Panc1 (cell line): ENCODE measurements around the gene ERBB2. TPM values are rescaled to one million over a fixed set of nuclear protein-coding genes. Genes with fewer than 3 reads are reported as not detected.

Experiments used
- ATAC-seq: fragments of 200-7000 bp; cut with Tn5 transposase; 2 replicates; pipeline ENCODE4 v1.9.1; 2020; ENCODE audit warnings: mild to moderate bottlenecking, moderate library complexity
- BruUV-seq: library from RNA; stranded (reverse); fragments of 400-500 nt; replicated peaks from 2 replicates; lab custom pipeline; 2021; lab: Mats Ljungman, UMichigan
- CTCF ChIA-PET: fragments of 300-600 bp; sonication (Branson Sonifier 250); formaldehyde crosslinking; loops from one replicate; lab custom pipeline; 2022; ENCODE audit warnings: antibody characterized with exemption; lab: Charles Lee
- POLR2A ChIA-PET: fragments of 300-600 bp; sonication (Branson Sonifier 250); formaldehyde crosslinking; loops from one replicate; lab custom pipeline; 2022; ENCODE audit warnings: antibody characterized with exemption; lab: Charles Lee
- DNase-seq: peaks from one replicate; pipeline ENCODE4 v3.0.0-alpha.2; 2010; ENCODE audit warnings: low read depth, low spot score
- H3K27ac ChIP-seq: 2 replicates; pipeline ENCODE4 v1.5.1; 2011; ENCODE audit warnings: mild to moderate bottlenecking, low read length, inconsistent platforms
- H3K27me3 ChIP-seq: fragments of 200-500 bp; sonication (Bioruptor generic); 2 replicates; pipeline ENCODE4 v1.6.0; 2014; ENCODE audit warnings: low read length, inconsistent platforms; ENCODE audit not compliant: control insufficient read depth, insufficient read depth
- H3K36me3 ChIP-seq: fragments of 200-500 bp; sonication (Bioruptor generic); 2 replicates; pipeline ENCODE4 v1.5.1; 2014; ENCODE audit warnings: inconsistent platforms, mild to moderate bottlenecking, low read length, moderate library complexity; ENCODE audit not compliant: control insufficient read depth, insufficient read depth
- H3K4me1 ChIP-seq: 2 replicates; pipeline ENCODE4 v1.5.1; 2011; ENCODE audit warnings: inconsistent platforms, mild to moderate bottlenecking, low read length, moderate library complexity; ENCODE audit not compliant: control insufficient read depth, insufficient read depth
- H3K4me3 ChIP-seq, 2 experiments: 2 replicates each; pipeline ENCODE4 v1.5.1; 2011 to 2012; ENCODE audit warnings: low read depth in 2 of 2, low read length in 2 of 2, mild to moderate bottlenecking in 2 of 2, inconsistent platforms in 1 of 2, moderate library complexity in 1 of 2
- H3K9me3 ChIP-seq: fragments of 200-500 bp; sonication (Bioruptor generic); 2 replicates; pipeline ENCODE4 v1.5.1; 2014; ENCODE audit warnings: low read depth, mild to moderate bottlenecking, inconsistent platforms, low read length, moderate library complexity; ENCODE audit not compliant: control insufficient read depth, insufficient read depth
- CTCF ChIP-seq: fragments of 450-650 bp; IDR thresholded peaks from 2 replicates; pipeline ENCODE4 v1.5.1; 2017; ENCODE audit warnings: mild to moderate bottlenecking
- POLR2AphosphoS5 ChIP-seq: IDR thresholded peaks from 2 replicates; pipeline ENCODE4 v1.6.1; 2012; ENCODE audit warnings: mild to moderate bottlenecking, low read depth, low read length, moderate library complexity
- REST ChIP-seq, 2 experiments: IDR thresholded peaks; 2 replicates each; pipeline ENCODE4 v1.6.1; 2011 to 2012; ENCODE audit warnings: low read depth in 2 of 2, control low read depth in 1 of 2, low read length in 1 of 2, mild to moderate bottlenecking in 1 of 2, moderate library complexity in 1 of 2; ENCODE audit not compliant: insufficient read depth in 1 of 2
- SIN3A ChIP-seq: IDR thresholded peaks from 2 replicates; pipeline ENCODE4 v1.6.1; 2012; ENCODE audit warnings: low read depth, mild to moderate bottlenecking, low read length, moderate library complexity, borderline replicate concordance; ENCODE audit not compliant: insufficient read depth
- TCF7L2 ChIP-seq: IDR thresholded peaks from 2 replicates; pipeline ENCODE4 v1.6.1; 2011; ENCODE audit warnings: mild to moderate bottlenecking, low read depth, low read length, inconsistent platforms
- in situ Hi-C: cut with HindIII; loops from 2 replicates; pipeline ENCODE4 v1.10.0; 2016; ENCODE audit warnings: low sequenced_read_pairs, low pct_unique_long_range_greater_than_20kb
- intact Hi-C: fragments of 100-400 bp; cut with micrococcal nuclease; formaldehyde crosslinking; loops from one replicate; pipeline ENCODE4 v1.10.0; 2022; ENCODE audit not compliant: unreplicated experiment
- total RNA-seq: library from RNA; stranded (reverse); gene quantifications from one replicate; pipeline ENCODE4 v1.2.1, GENCODE V29; 2021; ENCODE audit not compliant: unreplicated experiment

ERBB2 gene
- total RNA-seq, 1 experiment from 2014 or later = 68.6 TPM

GRCh38 chr17:39772987-39773934 is 73.4 kb downstream of the ERBB2 start:
- H3K4me1 ChIP-seq = no peaks in the 10 kb centered on the region
- intact Hi-C loops = no loop called here
- BruUV-seq = no TSS peak
- no peaks in the 10 kb centered on the region for H3K36me3 ChIP-seq
- ChIA-PET CTCF (no interaction called here), POLR2A (interaction anchor here (0.7 kb wide), 1 partner anchor 213 kb away, joined by 7 read pairs; no protein-coding TSS in a partner anchor)
- H3K27ac ChIP-seq = no peak overlapping the region
- in situ Hi-C loops = no loop called here
- no peak overlapping the region for H3K4me3 ChIP-seq
- H3K9me3 ChIP-seq = no peaks in the 10 kb centered on the region
- TF ChIP-seq TCF7L2 = no peak
- no peak for TF ChIP-seq POLR2AphosphoS5
- TF ChIP-seq SIN3A = no peak
- no peak for TF ChIP-seq CTCF
- no peak for TF ChIP-seq REST (IDR thresholded peaks at IDR 0.05; ENCODE audit: insufficient read depth in 1 of 2, low read depth in 2 of 2, low read length in 1 of 2)
- ATAC-seq (no peak), DNase-seq (no peak)
- H3K27me3 ChIP-seq = peaks cover 12% of the 10 kb centered on the region; the same call in 1 of the 2 replicates

- no TSS peak for BruUV-seq
- ChIA-PET POLR2A (interaction anchor here (0.7 kb wide), 1 partner anchor 212 kb away, joined by 7 read pairs; no protein-coding TSS in a partner anchor), CTCF (no interaction called here)
- no peak for TF ChIP-seq REST (IDR thresholded peaks at IDR 0.05; ENCODE audit: insufficient read depth in 1 of 2, low read depth in 2 of 2, low read length in 1 of 2)
- no peak for TF ChIP-seq SIN3A
- TF ChIP-seq TCF7L2 = no peak
- no peak for TF ChIP-seq CTCF
- TF ChIP-seq POLR2AphosphoS5 = no peak
- no peaks in the 10 kb centered on the region for H3K9me3 ChIP-seq
- H3K27me3 ChIP-seq = peaks cover 12% of the 10 kb centered on the region; the same call in 1 of the 2 replicates
- no peaks in the 10 kb centered on the region for H3K36me3 ChIP-seq
- H3K27ac ChIP-seq = no peak overlapping the region
- DNase-seq = no peak
- H3K4me1 ChIP-seq = no peaks in the 10 kb centered on the region
- no peak overlapping the region for H3K4me3 ChIP-seq
- in situ Hi-C loops (no loop called here), intact Hi-C loops (no loop called here)
- ATAC-seq = no peak
These were observed 74.2 kb downstream of the ERBB2 start for GRCh38 chr17:39774047-39774446.
